GM12878 (cell line): ENCODE results near the gene KLHL1. TPM values are rescaled to one million over a fixed set of nuclear protein-coding genes. Genes with fewer than 3 reads are reported as not detected.

Experiments used
- ATAC-seq: fragments of 200-7000 bp; cut with Tn5 transposase; 3 replicates; pipeline ENCODE4 v1.9.1; 2020; ENCODE audit warnings: mild to moderate bottlenecking, moderate library complexity
- BruUV-seq: library from RNA; stranded (reverse); fragments of 400-500 nt; replicated peaks from 2 replicates; lab custom pipeline; 2021; lab: Mats Ljungman, UMichigan
- CTCF ChIA-PET: fragments of 300-600 bp; sonication (Branson Sonifier 250); formaldehyde crosslinking; extraction: SDS; loops from one replicate; lab custom pipeline; 2021; ENCODE audit warnings: inconsistent platforms; lab: Yijun Ruan, JAX
- POLR2A ChIA-PET: fragments of 350-600 bp; formaldehyde crosslinking; extraction: SDS; loops from one replicate; lab custom pipeline; 2021; ENCODE audit warnings: inconsistent platforms; lab: Charles Lee
- RAD21 ChIA-PET: fragments of 300-600 bp; sonication (Branson Sonifier 250); formaldehyde crosslinking; loops from one replicate; lab custom pipeline; 2023; ENCODE audit warnings: antibody characterized with exemption; ENCODE audit not compliant: unreplicated experiment; lab: Charles Lee
- SMC1A ChIA-PET: fragments of 300-600 bp; sonication (Branson Sonifier 250); formaldehyde crosslinking; loops from one replicate; lab custom pipeline; 2023; ENCODE audit not compliant: unreplicated experiment, uncharacterized antibody; lab: Charles Lee
- DNase-seq: peaks from one replicate; pipeline ENCODE4 v3.0.0-alpha.2; 2011; ENCODE audit warnings: low read depth, low spot score
- FAIRE-seq: peaks from 3 replicates; lab custom pipeline; 2011; peaks lifted over from hg19 to GRCh38; lab: Jason Lieb, UNC
- H2AFZ ChIP-seq: 2 replicates; pipeline ENCODE4 v1.6.0; 2011; ENCODE audit warnings: low read depth, low read length, control low read depth; ENCODE audit not compliant: control insufficient read depth
- H3K27ac ChIP-seq: 2 replicates; pipeline ENCODE4 v1.5.1; 2011; ENCODE audit warnings: control low read depth; ENCODE audit not compliant: control insufficient read depth, insufficient read depth
- H3K27me3 ChIP-seq, 2 experiments: replicated peaks in 1 of 2; 2 replicates each; pipeline versions ENCODE4 v1.6.0 to v1.6.1; 2011; ENCODE audit warnings: low read length in 1 of 2; ENCODE audit not compliant: control insufficient read depth in 2 of 2, insufficient read depth in 2 of 2
- H3K36me3 ChIP-seq, 2 experiments: 2 replicates each; pipeline ENCODE4 v1.5.1; 2011; ENCODE audit warnings: low read length in 1 of 2; ENCODE audit not compliant: control insufficient read depth in 2 of 2, insufficient read depth in 2 of 2
- H3K4me1 ChIP-seq: 2 replicates; pipeline ENCODE4 v1.6.1; 2011; ENCODE audit warnings: mild to moderate bottlenecking, low read length, moderate library complexity, mixed read lengths; ENCODE audit not compliant: control insufficient read depth, insufficient read depth
- H3K4me2 ChIP-seq: 2 replicates; pipeline ENCODE4 v1.6.0; 2011; ENCODE audit warnings: control low read depth; ENCODE audit not compliant: control insufficient read depth, insufficient read depth
- H3K4me3 ChIP-seq: fragments of 200-600 bp; sonication (generic); 2 replicates; pipeline ENCODE4 v1.5.1; 2016
- H3K79me2 ChIP-seq: 2 replicates; pipeline ENCODE4 v1.6.0; 2011; ENCODE audit warnings: low read length; ENCODE audit not compliant: control insufficient read depth, insufficient read depth
- H3K9ac ChIP-seq: 2 replicates; pipeline ENCODE4 v1.8.0; 2011; ENCODE audit warnings: low read length, control low read depth, mixed read lengths; ENCODE audit not compliant: control insufficient read depth, insufficient read depth
- H3K9me3 ChIP-seq: replicated peaks from 3 replicates; pipeline ENCODE4 v1.5.1; 2011; ENCODE audit warnings: mild to moderate bottlenecking, low read length; ENCODE audit not compliant: control insufficient read depth, insufficient read depth
- H4K20me1 ChIP-seq: 2 replicates; pipeline ENCODE4 v1.6.0; 2011; ENCODE audit not compliant: control insufficient read depth, insufficient read depth
- BMI1 ChIP-seq: fragments of 450-650 bp; IDR thresholded peaks from 2 replicates; pipeline ENCODE4 v1.6.1; 2016; ENCODE audit warnings: mild to moderate bottlenecking, moderate library complexity, borderline replicate concordance
- CHD1 ChIP-seq: IDR thresholded peaks from 2 replicates; pipeline ENCODE4 v1.6.1; 2012; ENCODE audit warnings: low read depth, low read length, improper control_type of control experiment
- HDGF ChIP-seq: fragments of 450-650 bp; IDR thresholded peaks from 2 replicates; pipeline ENCODE4 v1.6.1; 2016; ENCODE audit warnings: antibody characterized with exemption
- NKRF ChIP-seq: fragments of 450-650 bp; conservative IDR thresholded peaks from 2 replicates; pipeline ENCODE4 v1.6.1; 2017; ENCODE audit warnings: mild to moderate bottlenecking, moderate library complexity
- RAD21 ChIP-seq: IDR thresholded peaks from 2 replicates; pipeline ENCODE4 v1.6.1; 2011; ENCODE audit warnings: mild to moderate bottlenecking, low read depth, low read length, moderate library complexity; ENCODE audit not compliant: insufficient read depth
- REST ChIP-seq: IDR thresholded peaks from 2 replicates; pipeline ENCODE4 v1.6.1; 2012; ENCODE audit warnings: mild to moderate bottlenecking, low read depth, low read length
- RFX5 ChIP-seq: IDR thresholded peaks from 2 replicates; pipeline ENCODE4 v1.6.1; 2011; ENCODE audit warnings: low read depth, low read length, improper control_type of control experiment
- YY1 ChIP-seq: IDR thresholded peaks from 2 replicates; pipeline ENCODE4 v1.6.1; 2011; ENCODE audit warnings: low read depth, mild to moderate bottlenecking, low read length
- ZNF24 ChIP-seq: fragments of 450-650 bp; IDR thresholded peaks from 2 replicates; pipeline ENCODE4 v1.6.1; 2017; ENCODE audit warnings: antibody characterized with exemption, mild to moderate bottlenecking
- ZNF622 ChIP-seq: fragments of 450-650 bp; IDR thresholded peaks from 2 replicates; pipeline ENCODE4 v1.6.1; 2017; ENCODE audit warnings: mild to moderate bottlenecking, inconsistent platforms
- WGBS: methylation state at CpG from one replicate; pipeline ENCODE4 v1.1.6; 2016; ENCODE audit warnings: low lambda C conversion rate; ENCODE audit not compliant: insufficient replicate concordance, insufficient coverage; ENCODE audit errors: missing lambda C conversion rate; 5-methylcytosine and 5-hydroxymethylcytosine counted together
- in situ Hi-C: fragments of 300-500 bp; cut with MboI; formaldehyde crosslinking; loops from 9 replicates; pipeline ENCODE4 v1.14.3; 2018; ENCODE audit warnings: mixed read lengths
- intact Hi-C: fragments of 100-400 bp; cut with micrococcal nuclease; formaldehyde crosslinking; loops from one replicate; pipeline ENCODE4 v1.14.2; 2022; ENCODE audit not compliant: unreplicated experiment
- polyA plus RNA-seq, 11 experiments: library from polyadenylated mRNA; depleted of rRNA in 4 of 11; unstranded in 6 of 11; stranded (reverse) in 5 of 11; fragments of >200 nt; fragmentation: Nextera tagmentation in 4 of 11; fragmentation: Illumina TruSeq in 1 of 11; extraction: Ambion mirVana in 4 of 11; extraction: Trizol in 1 of 11; gene quantifications; 1 replicate in 1 of 11; 2 replicates in 10 of 11; pipeline versions ENCODE4 v1.2.1 to v1.2.3, GENCODE V29; 2011 to 2016; ENCODE audit warnings: inconsistent platforms in 2 of 11, missing spikeins in 2 of 11, low read depth in 1 of 11
- total RNA-seq, 4 experiments: library from RNA; depleted of rRNA in 3 of 4; stranded (reverse); fragments of >200 nt in 3 of 4; fragmentation: Illumina TruSeq in 1 of 4; extraction: Trizol in 1 of 4; gene quantifications; 2 replicates each; pipeline versions ENCODE4 v1.2.1 to v1.2.3, GENCODE V29; 2013 to 2021
- TF ChIP-seq, protein P1 (sequence below): IDR thresholded peaks from 2 replicates; pipeline ENCODE4 v1.6.1; 2012; ENCODE audit warnings: low read length, inconsistent platforms
- TF ChIP-seq, protein P2 (sequence below): IDR thresholded peaks from 2 replicates; pipeline ENCODE4 v1.6.1; 2012; ENCODE audit warnings: low read depth, low read length, improper control_type of control experiment
- TF ChIP-seq, protein P3 (sequence below): fragments of 450-650 bp; formaldehyde crosslinking; IDR thresholded peaks from 2 replicates; pipeline ENCODE4 v1.4.0; 2020; ENCODE audit warnings: mild to moderate bottlenecking, moderate library complexity

Gene KLHL1
- total and polyA plus RNA-seq, 10 of the 15 experiments (the other 5 are each of a cell fraction or from before 2014, with no cell fraction given) = 0.02 to 0.13 (median 0.05) TPM; not detected in 2

GRCh38 chr13:69921156-69921555 lies 187.1 kb downstream of the KLHL1 start:
- CTCF ChIA-PET = interaction anchor here (1.5 kb wide), 1 partner anchor 18 kb away, joined by 3 read pairs; no protein-coding TSS in a partner anchor
- TF ChIP-seq, protein P1, sequence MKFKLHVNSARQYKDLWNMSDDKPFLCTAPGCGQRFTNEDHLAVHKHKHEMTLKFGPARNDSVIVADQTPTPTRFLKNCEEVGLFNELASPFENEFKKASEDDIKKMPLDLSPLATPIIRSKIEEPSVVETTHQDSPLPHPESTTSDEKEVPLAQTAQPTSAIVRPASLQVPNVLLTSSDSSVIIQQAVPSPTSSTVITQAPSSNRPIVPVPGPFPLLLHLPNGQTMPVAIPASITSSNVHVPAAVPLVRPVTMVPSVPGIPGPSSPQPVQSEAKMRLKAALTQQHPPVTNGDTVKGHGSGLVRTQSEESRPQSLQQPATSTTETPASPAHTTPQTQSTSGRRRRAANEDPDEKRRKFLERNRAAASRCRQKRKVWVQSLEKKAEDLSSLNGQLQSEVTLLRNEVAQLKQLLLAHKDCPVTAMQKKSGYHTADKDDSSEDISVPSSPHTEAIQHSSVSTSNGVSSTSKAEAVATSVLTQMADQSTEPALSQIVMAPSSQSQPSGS = no peak
- TF ChIP-seq BMI1 = no peak
- no peak for TF ChIP-seq ZNF622
- no peak for TF ChIP-seq NKRF
- TF ChIP-seq, protein P2, sequence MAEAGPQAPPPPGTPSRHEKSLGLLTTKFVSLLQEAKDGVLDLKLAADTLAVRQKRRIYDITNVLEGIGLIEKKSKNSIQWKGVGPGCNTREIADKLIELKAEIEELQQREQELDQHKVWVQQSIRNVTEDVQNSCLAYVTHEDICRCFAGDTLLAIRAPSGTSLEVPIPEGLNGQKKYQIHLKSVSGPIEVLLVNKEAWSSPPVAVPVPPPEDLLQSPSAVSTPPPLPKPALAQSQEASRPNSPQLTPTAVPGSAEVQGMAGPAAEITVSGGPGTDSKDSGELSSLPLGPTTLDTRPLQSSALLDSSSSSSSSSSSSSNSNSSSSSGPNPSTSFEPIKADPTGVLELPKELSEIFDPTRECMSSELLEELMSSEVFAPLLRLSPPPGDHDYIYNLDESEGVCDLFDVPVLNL = no peak
- no peak for TF ChIP-seq RAD21
- no peak for TF ChIP-seq REST
- TF ChIP-seq, protein P3, sequence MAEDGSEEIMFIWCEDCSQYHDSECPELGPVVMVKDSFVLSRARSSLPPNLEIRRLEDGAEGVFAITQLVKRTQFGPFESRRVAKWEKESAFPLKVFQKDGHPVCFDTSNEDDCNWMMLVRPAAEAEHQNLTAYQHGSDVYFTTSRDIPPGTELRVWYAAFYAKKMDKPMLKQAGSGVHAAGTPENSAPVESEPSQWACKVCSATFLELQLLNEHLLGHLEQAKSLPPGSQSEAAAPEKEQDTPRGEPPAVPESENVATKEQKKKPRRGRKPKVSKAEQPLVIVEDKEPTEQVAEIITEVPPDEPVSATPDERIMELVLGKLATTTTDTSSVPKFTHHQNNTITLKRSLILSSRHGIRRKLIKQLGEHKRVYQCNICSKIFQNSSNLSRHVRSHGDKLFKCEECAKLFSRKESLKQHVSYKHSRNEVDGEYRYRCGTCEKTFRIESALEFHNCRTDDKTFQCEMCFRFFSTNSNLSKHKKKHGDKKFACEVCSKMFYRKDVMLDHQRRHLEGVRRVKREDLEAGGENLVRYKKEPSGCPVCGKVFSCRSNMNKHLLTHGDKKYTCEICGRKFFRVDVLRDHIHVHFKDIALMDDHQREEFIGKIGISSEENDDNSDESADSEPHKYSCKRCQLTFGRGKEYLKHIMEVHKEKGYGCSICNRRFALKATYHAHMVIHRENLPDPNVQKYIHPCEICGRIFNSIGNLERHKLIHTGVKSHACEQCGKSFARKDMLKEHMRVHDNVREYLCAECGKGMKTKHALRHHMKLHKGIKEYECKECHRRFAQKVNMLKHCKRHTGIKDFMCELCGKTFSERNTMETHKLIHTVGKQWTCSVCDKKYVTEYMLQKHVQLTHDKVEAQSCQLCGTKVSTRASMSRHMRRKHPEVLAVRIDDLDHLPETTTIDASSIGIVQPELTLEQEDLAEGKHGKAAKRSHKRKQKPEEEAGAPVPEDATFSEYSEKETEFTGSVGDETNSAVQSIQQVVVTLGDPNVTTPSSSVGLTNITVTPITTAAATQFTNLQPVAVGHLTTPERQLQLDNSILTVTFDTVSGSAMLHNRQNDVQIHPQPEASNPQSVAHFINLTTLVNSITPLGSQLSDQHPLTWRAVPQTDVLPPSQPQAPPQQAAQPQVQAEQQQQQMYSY (CRISPR knock-in tag) = no peak
- no peak for TF ChIP-seq YY1
- TF ChIP-seq ZNF24 = no peak
- no peak for TF ChIP-seq HDGF
- TF ChIP-seq RFX5 = no peak
- TF ChIP-seq CHD1 = no peak

More at GRCh38 chr13:69921156-69921555, 187.1 kb downstream of the KLHL1 start:
- in situ Hi-C loops (no loop called here), intact Hi-C loops (no loop called here)
- FAIRE-seq = no peak
- Histone ChIP-seq H3K9me3 (no peaks in the 10 kb centered on the region), H3K4me2 (no peak overlapping the region), H3K36me3 (no peaks in the 10 kb centered on the region), H4K20me1 (no peaks in the 10 kb centered on the region), H3K4me1 (no peaks in the 10 kb centered on the region), H2AFZ (no peak overlapping the region), H3K79me2 (no peaks in the 10 kb centered on the region), H3K4me3 (no peak overlapping the region), H3K9ac (no peak overlapping the region), H3K27ac (no peak overlapping the region), H3K27me3 (0 out of 4 replicates have a peak, but pooled peaks cover 0 to 1% of the 10 kb centered on the region in 2 experiments)
- SMC1A ChIA-PET = no interaction called here
- no TSS peak for BruUV-seq
- RAD21 ChIA-PET = interaction anchor here (0.7 kb wide), 1 partner anchor 383 kb away, joined by 4 read pairs; no protein-coding TSS in a partner anchor
- POLR2A ChIA-PET = no interaction called here
- DNase-seq = no peak
- ATAC-seq = no peak
- WGBS = 0% methylated on average over 2 of the region's 2 CpGs
